SK-N-SH treated with all-trans-retinoic acid at 6 μM for 48 hours (cell line): ENCODE measurements around the gene PAK5.
A peak's percentile ranks its signal among the peaks of the same experiment; 100 is the strongest.

Source experiments
- ATAC-seq: fragments of 200-7000 bp; cut with Tn5 transposase; 3 replicates; pipeline ENCODE4 v1.9.1; 2020; ENCODE audit warnings: mild to moderate bottlenecking, moderate library complexity
- ARNTL ChIP-seq: fragments of 450-650 bp; formaldehyde crosslinking; IDR thresholded peaks from 2 replicates; pipeline ENCODE4 v1.5.0; 2020; ENCODE audit warnings: low read depth, mild to moderate bottlenecking, moderate library complexity, borderline replicate concordance
- BACH2 ChIP-seq: fragments of 250-450 bp; sonication (Bioruptor Pico); IDR thresholded peaks from 2 replicates; pipeline ENCODE4 v1.9.0; 2021; ENCODE audit warnings: mild to moderate bottlenecking, borderline replicate concordance
- CSDC2 ChIP-seq: fragments of 250-450 bp; sonication (Bioruptor Pico); IDR thresholded peaks from 2 replicates; pipeline ENCODE4 v1.5.0; 2020; ENCODE audit warnings: mild to moderate bottlenecking, moderate library complexity
- ESRRG ChIP-seq: fragments of 250-450 bp; sonication (Bioruptor Pico); IDR thresholded peaks from 2 replicates; pipeline ENCODE4 v1.6.1; 2021; ENCODE audit warnings: mild to moderate bottlenecking
- GLIS3 ChIP-seq: fragments of 250-450 bp; sonication (Bioruptor Pico); IDR thresholded peaks from 2 replicates; pipeline ENCODE4 v1.5.0; 2020; ENCODE audit warnings: mild to moderate bottlenecking, moderate library complexity
- ISL1 ChIP-seq: fragments of 250-450 bp; sonication (Bioruptor Pico); IDR thresholded peaks from 2 replicates; pipeline ENCODE4 v2.1.2; 2022; ENCODE audit warnings: mild to moderate bottlenecking, moderate library complexity
- OSR1 ChIP-seq: fragments of 250-450 bp; sonication (Bioruptor Pico); IDR thresholded peaks from 2 replicates; pipeline ENCODE4 v1.8.0; 2022; ENCODE audit warnings: moderate library complexity, mild to moderate bottlenecking, inconsistent platforms
- PPARA ChIP-seq: fragments of 250-450 bp; sonication (Bioruptor Pico); IDR thresholded peaks from 2 replicates; pipeline ENCODE4 v1.5.0; 2020; ENCODE audit warnings: mild to moderate bottlenecking, borderline replicate concordance
- RARB ChIP-seq: fragments of 250-450 bp; sonication (Bioruptor Pico); IDR thresholded peaks from 2 replicates; pipeline ENCODE4 v1.8.0; 2021; ENCODE audit warnings: mild to moderate bottlenecking, moderate library complexity
- SNAI2 ChIP-seq: fragments of 250-450 bp; sonication (Bioruptor Pico); IDR thresholded peaks from 2 replicates; pipeline ENCODE4 v1.5.0; 2020; ENCODE audit warnings: mild to moderate bottlenecking, moderate library complexity
- TCF4 ChIP-seq: fragments of 250-450 bp; sonication (Bioruptor Pico); IDR thresholded peaks from 2 replicates; pipeline ENCODE4 v1.8.0; 2021; ENCODE audit warnings: mild to moderate bottlenecking, moderate library complexity, borderline replicate concordance
- TOX ChIP-seq: fragments of 250-450 bp; sonication (Bioruptor Pico); IDR thresholded peaks from 2 replicates; pipeline ENCODE4 v1.8.0; 2021; ENCODE audit warnings: mild to moderate bottlenecking, moderate library complexity, borderline replicate concordance
- ZC3H10 ChIP-seq: fragments of 250-450 bp; sonication (Bioruptor Pico); IDR thresholded peaks from 2 replicates; pipeline ENCODE4 v1.5.1; 2021; ENCODE audit warnings: mild to moderate bottlenecking, moderate library complexity
- ZFP3 ChIP-seq: fragments of 250-450 bp; sonication (Bioruptor Pico); IDR thresholded peaks from 2 replicates; pipeline ENCODE4 v1.5.0; 2020; ENCODE audit warnings: mild to moderate bottlenecking, moderate library complexity
- ZFP30 ChIP-seq: fragments of 450-650 bp; formaldehyde crosslinking; IDR thresholded peaks from 2 replicates; pipeline ENCODE4 v1.5.0; 2022; ENCODE audit warnings: mild to moderate bottlenecking, moderate library complexity
- ZNF565 ChIP-seq: fragments of 450-650 bp; formaldehyde crosslinking; conservative IDR thresholded peaks from 2 replicates; pipeline ENCODE4 v1.5.0; 2020; ENCODE audit warnings: low read depth, mild to moderate bottlenecking, moderate library complexity
- ZNF8 ChIP-seq: fragments of 450-650 bp; formaldehyde crosslinking; IDR thresholded peaks from 2 replicates; pipeline ENCODE4 v1.5.0; 2020; ENCODE audit warnings: mild to moderate bottlenecking, moderate library complexity
- TF ChIP-seq, protein P1 (sequence below): fragments of 250-450 bp; sonication (Bioruptor Pico); IDR thresholded peaks from 2 replicates; pipeline ENCODE4 v1.8.0; 2021; ENCODE audit warnings: low read depth, mild to moderate bottlenecking, moderate library complexity, borderline replicate concordance
- TF ChIP-seq, protein P2 (sequence below): fragments of 250-450 bp; sonication (Bioruptor Pico); IDR thresholded peaks from 2 replicates; pipeline ENCODE4 v1.5.1; 2020; ENCODE audit warnings: low read depth, mild to moderate bottlenecking, moderate library complexity
- TF ChIP-seq, protein P3 (sequence below): fragments of 250-450 bp; sonication (Bioruptor Pico); IDR thresholded peaks from 2 replicates; pipeline ENCODE4 v1.8.0; 2020; ENCODE audit warnings: mild to moderate bottlenecking, moderate library complexity, borderline replicate concordance
- TF ChIP-seq, protein P4 (sequence below): fragments of 250-450 bp; sonication (Bioruptor Pico); IDR thresholded peaks from 2 replicates; pipeline ENCODE4 v1.5.0; 2020; ENCODE audit warnings: mild to moderate bottlenecking, moderate library complexity

Gene PAK5

DNA sequence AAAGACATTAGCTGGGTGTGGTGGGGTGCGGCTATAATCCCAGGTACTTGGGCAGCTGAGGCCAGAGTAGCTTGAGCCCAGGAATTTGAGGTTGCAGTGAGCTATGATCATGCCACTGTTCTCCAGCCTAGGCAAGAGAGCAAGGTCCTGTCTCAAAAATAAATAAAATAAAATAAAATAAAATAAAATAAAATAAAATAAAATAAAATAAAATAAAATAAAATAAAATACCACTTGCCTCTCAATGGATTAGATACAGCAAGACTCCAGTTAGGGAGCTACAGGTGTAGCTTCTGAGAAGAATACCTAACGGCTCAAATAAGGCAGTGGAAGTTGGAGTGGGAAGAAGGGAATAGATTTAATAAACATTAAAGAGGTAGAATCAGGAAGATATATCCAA is 13.7 kb upstream of the PAK5 start:
- ATAC-seq = no peak
- TF ChIP-seq ESRRG (no peak), ARNTL (CRISPR knock-in tag) (no peak), PPARA (CRISPR knock-in tag) (no peak), ZFP30 (CRISPR knock-in tag) (no peak), OSR1 (CRISPR knock-in tag) (no peak)
- TF ChIP-seq, protein P1, sequence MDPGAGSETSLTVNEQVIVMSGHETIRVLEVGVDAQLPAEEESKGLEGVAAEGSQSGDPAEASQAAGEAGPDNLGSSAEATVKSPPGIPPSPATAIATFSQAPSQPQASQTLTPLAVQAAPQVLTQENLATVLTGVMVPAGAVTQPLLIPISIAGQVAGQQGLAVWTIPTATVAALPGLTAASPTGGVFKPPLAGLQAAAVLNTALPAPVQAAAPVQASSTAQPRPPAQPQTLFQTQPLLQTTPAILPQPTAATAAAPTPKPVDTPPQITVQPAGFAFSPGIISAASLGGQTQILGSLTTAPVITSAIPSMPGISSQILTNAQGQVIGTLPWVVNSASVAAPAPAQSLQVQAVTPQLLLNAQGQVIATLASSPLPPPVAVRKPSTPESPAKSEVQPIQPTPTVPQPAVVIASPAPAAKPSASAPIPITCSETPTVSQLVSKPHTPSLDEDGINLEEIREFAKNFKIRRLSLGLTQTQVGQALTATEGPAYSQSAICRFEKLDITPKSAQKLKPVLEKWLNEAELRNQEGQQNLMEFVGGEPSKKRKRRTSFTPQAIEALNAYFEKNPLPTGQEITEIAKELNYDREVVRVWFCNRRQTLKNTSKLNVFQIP (CRISPR knock-in tag) = no peak
- TF ChIP-seq, protein P2, sequence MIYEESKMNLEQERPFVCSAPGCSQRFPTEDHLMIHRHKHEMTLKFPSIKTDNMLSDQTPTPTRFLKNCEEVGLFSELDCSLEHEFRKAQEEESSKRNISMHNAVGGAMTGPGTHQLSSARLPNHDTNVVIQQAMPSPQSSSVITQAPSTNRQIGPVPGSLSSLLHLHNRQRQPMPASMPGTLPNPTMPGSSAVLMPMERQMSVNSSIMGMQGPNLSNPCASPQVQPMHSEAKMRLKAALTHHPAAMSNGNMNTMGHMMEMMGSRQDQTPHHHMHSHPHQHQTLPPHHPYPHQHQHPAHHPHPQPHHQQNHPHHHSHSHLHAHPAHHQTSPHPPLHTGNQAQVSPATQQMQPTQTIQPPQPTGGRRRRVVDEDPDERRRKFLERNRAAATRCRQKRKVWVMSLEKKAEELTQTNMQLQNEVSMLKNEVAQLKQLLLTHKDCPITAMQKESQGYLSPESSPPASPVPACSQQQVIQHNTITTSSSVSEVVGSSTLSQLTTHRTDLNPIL = no peak

DNA sequence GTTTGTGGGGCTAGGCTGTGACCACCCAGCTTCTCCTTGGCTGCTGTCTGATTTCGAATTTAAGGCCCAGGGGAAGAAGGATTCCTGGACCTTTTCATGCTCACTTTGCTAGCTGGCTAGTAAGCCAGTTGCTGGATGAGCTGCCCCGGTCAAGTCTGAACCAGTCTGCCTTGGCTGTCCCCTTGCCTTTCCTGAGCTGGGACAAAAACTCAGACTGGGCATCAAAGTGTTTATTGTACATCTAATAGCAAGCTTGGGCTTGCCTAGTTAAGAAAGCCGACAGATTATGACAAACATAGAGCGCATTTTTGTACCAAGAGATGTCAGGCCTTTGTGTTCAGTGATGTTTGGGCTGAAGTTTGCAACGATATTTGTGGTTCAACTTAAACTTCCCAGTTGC is 750 bp upstream of the PAK5 start:
- ATAC-seq = no peak
- no peak for TF ChIP-seq TCF4 (CRISPR knock-in tag)
- no peak for TF ChIP-seq ARNTL (CRISPR knock-in tag)
- no peak for TF ChIP-seq ISL1 (CRISPR knock-in tag)
- no peak for TF ChIP-seq ZC3H10
- TF ChIP-seq OSR1 (CRISPR knock-in tag) = no peak
- TF ChIP-seq ZNF565 (CRISPR knock-in tag) = no peak
- TF ChIP-seq ZFP30 (CRISPR knock-in tag) = no peak
- TF ChIP-seq, protein P3, sequence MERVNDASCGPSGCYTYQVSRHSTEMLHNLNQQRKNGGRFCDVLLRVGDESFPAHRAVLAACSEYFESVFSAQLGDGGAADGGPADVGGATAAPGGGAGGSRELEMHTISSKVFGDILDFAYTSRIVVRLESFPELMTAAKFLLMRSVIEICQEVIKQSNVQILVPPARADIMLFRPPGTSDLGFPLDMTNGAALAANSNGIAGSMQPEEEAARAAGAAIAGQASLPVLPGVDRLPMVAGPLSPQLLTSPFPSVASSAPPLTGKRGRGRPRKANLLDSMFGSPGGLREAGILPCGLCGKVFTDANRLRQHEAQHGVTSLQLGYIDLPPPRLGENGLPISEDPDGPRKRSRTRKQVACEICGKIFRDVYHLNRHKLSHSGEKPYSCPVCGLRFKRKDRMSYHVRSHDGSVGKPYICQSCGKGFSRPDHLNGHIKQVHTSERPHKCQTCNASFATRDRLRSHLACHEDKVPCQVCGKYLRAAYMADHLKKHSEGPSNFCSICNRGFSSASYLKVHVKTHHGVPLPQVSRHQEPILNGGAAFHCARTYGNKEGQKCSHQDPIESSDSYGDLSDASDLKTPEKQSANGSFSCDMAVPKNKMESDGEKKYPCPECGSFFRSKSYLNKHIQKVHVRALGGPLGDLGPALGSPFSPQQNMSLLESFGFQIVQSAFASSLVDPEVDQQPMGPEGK (CRISPR knock-in tag) = no peak
- TF ChIP-seq, protein P1 (CRISPR knock-in tag) = no peak
- no peak for TF ChIP-seq SNAI2
- TF ChIP-seq CSDC2 (CRISPR knock-in tag) = no peak
- no peak for TF ChIP-seq GLIS3
- no peak for TF ChIP-seq ZFP3 (CRISPR knock-in tag)
- TF ChIP-seq, all 23 proteins: peak for 0

GRCh38 chr20:9838035-9838377 is 870 bp downstream of the PAK5 start:
- ATAC-seq = peak; percentile 25
- TF ChIP-seq, protein P3 (CRISPR knock-in tag) = no peak
- no peak for TF ChIP-seq BACH2 (CRISPR knock-in tag)
- TF ChIP-seq ZC3H10 = no peak
- TF ChIP-seq, protein P1 (CRISPR knock-in tag) = no peak
- no peak for TF ChIP-seq SNAI2
- TF ChIP-seq ZNF8 = no peak
- TF ChIP-seq ZFP3 (CRISPR knock-in tag) = no peak
- TF ChIP-seq ISL1 (CRISPR knock-in tag) = no peak
- TF ChIP-seq, protein P4, sequence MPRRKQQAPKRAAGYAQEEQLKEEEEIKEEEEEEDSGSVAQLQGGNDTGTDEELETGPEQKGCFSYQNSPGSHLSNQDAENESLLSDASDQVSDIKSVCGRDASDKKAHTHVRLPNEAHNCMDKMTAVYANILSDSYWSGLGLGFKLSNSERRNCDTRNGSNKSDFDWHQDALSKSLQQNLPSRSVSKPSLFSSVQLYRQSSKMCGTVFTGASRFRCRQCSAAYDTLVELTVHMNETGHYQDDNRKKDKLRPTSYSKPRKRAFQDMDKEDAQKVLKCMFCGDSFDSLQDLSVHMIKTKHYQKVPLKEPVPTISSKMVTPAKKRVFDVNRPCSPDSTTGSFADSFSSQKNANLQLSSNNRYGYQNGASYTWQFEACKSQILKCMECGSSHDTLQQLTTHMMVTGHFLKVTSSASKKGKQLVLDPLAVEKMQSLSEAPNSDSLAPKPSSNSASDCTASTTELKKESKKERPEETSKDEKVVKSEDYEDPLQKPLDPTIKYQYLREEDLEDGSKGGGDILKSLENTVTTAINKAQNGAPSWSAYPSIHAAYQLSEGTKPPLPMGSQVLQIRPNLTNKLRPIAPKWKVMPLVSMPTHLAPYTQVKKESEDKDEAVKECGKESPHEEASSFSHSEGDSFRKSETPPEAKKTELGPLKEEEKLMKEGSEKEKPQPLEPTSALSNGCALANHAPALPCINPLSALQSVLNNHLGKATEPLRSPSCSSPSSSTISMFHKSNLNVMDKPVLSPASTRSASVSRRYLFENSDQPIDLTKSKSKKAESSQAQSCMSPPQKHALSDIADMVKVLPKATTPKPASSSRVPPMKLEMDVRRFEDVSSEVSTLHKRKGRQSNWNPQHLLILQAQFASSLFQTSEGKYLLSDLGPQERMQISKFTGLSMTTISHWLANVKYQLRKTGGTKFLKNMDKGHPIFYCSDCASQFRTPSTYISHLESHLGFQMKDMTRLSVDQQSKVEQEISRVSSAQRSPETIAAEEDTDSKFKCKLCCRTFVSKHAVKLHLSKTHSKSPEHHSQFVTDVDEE (CRISPR knock-in tag) = no peak
- TF ChIP-seq TCF4 (CRISPR knock-in tag) = no peak
- TF ChIP-seq ZNF565 (CRISPR knock-in tag) = no peak
- TF ChIP-seq RARB (CRISPR knock-in tag) = no peak
- no peak for TF ChIP-seq CSDC2 (CRISPR knock-in tag)
- TF ChIP-seq TOX (CRISPR knock-in tag) = no peak
